NK-92 (cell line): ENCODE data around the gene GPC5.
"Not testable (repeated sequence)": the region's sequence is repeated elsewhere in the genome, so short reads cannot be mapped to it uniquely, and the experiment has no call there.

ENCODE experiments used
- DNase-seq: peaks from one replicate; lab custom pipeline; 2025; ENCODE audit not compliant: unreplicated experiment; lab: John Stamatoyannopoulos, UW

Gene GPC5

DNA sequence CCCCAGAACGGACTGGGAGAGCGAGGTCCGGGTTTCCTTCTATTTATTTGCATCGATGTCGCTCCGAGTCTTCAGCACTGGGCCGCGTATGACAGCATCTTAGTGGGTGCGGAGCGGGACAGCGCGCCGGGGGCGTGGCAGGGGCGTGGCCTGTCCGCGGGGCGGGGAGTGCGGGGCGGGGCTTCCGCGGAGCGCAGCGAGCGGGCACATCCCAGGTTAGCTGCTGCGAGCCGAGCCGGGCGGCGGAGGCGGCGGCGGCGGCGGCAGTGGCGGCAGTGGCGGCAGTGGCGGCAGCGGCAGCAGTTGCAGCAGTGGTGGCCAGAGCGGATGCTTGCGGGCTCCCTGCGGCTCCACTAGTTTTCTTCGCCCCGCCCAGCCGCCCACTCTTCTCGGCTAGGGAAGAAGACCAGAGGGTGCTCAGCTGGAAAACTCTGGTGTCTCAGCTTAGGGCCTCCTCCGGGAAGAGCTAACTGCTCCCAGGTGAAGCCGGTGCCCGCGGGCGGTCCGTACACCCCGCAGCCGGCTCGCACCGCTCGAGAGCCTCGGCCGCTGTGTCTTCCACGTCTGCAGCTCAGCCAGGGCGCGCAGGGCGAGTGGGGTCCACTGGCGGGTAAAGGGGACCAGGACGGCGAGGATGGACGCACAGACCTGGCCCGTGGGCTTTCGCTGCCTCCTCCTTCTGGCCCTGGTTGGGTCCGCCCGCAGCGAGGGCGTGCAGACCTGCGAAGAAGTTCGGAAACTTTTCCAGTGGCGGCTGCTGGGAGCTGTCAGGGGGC is at the start of gene GPC5:
GPC5 (plus strand) TSS at position 209 of the 776 bp plus-strand sequence.
- no peak for DNase-seq

DNA sequence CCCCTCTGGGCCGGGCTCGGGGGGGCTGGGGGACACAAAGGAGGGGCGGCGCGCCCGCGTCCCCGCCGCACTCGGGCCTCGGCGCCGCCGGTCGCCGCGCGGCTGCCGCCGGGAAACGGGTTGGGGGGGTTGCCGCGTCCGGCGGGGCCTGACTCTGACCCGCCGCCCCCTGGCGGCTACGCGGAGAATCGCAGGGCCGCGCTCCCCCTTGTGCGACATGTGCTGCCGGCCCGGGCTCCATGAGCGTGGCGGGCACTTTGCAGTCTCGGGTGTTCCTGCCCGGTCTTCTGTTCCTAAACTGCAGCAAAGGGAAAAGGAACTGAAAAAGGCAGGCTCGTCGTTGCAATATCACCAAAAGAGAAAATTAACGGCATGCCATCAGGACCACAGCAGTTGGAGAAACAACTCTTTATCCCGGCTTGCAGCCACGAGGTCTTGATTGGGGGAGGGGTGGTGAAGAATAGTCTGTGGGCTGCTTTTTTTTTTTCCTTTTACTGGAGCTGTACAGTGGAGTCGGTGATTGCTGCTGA is 49.5 kb upstream of the GPC5 start:
- peak; percentile 14 for DNase-seq

DNA sequence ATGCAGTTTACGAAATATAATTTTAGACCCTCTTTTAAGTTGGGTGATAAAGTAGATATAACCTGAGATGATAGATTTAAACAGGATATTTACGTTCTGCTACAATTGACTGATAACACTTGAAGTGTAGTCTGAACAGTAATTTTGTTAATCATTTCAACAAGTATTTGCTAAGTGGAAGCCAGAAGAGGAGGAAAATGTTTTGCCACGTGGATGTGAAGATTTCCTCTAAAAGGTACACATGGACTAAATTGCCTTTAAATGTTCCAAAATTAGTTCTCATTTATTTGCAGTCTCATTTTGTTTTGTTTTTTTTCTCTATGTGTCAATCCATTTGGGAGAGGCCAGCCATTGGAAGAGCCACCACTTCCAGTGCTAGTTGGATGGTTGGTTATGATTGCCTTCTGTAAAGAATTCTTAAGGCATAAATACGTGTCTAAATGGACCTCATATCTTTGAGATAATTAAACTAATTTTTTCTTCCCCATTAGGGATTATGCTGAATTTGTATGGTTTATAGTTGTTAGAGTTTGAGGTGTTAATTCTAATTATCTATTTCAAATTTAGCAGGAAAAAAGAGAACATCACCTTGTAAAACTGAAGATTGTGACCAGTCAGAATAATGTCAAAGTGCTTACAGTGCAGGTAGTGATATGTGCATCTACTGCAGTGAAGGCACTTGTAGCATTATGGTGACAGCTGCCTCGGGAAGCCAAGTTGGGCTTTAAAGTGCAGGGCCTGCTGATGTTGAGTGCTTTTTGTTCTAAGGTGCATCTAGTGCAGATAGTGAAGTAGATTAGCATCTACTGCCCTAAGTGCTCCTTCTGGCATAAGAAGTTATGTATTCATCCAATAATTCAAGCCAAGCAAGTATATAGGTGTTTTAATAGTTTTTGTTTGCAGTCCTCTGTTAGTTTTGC is 48.2 kb upstream of the GPC5 start:
- no peak for DNase-seq

DNA sequence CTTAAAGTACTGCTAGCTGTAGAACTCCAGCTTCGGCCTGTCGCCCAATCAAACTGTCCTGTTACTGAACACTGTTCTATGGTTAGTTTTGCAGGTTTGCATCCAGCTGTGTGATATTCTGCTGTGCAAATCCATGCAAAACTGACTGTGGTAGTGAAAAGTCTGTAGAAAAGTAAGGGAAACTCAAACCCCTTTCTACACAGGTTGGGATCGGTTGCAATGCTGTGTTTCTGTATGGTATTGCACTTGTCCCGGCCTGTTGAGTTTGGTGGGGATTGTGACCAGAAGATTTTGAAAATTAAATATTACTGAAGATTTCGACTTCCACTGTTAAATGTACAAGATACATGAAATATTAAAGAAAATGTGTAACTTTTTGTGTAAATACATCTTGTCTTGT is 47.3 kb upstream of the GPC5 start:
- no peak for DNase-seq

DNA sequence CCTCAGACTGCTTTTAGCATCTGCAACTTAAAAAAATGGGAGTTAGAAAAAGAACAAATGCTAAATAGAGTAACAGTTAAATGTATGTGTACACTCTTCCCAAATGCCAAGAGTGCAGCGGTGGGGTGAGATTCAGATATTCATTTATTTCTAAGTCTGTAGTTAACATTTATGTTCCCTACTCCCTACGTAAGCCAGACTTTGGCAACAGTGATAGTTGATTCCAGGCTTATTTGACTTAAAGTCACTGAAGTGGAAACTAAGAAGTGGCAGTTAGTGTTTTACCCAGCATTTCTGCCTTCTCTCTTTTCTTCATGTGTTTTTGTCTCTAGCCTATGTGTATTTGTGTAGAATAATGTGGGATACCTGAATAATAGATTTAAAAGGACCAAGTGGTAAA is 46.4 kb upstream of the GPC5 start:
- DNase-seq, result no peak

DNA sequence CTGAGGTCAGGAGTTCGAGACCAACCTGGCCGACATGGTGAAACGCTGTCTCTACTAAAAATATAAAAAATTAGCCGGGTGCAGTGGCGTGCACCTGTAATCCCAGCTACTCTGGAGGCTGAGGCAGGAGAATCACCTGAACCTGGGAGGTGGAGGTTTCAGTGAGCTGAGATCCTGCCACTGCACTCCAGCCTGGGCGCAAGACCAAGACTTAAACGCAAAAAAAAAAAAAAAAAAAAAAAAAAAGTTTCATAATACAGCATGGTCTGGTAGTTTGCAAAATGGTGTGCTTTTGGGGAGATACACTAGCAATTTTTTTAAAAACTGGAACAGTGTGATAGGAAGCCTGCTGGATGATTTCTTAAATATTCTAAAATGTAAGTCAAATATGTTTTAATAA is 45.5 kb upstream of the GPC5 start:
- not testable (repeated sequence) for DNase-seq

DNA sequence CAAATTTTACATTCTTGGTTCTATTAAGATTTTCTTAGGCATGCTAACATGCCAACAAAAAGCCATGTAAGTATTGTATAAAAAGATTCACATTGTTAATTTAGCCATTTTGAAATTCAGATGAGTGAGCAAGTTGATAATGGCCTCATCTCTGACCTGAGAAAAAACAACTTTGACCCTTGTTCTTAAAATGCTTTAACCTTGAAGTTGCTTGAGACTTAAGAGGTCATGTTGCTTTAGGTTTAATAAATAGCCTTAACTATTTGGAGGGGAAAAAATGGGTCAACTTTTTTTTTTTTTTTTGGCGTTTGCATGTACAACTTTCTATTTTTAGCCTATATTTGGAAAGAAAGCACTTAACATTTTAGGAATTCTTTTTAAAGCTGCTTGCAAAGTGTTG is 44.9 kb upstream of the GPC5 start:
- no peak for DNase-seq

DNA sequence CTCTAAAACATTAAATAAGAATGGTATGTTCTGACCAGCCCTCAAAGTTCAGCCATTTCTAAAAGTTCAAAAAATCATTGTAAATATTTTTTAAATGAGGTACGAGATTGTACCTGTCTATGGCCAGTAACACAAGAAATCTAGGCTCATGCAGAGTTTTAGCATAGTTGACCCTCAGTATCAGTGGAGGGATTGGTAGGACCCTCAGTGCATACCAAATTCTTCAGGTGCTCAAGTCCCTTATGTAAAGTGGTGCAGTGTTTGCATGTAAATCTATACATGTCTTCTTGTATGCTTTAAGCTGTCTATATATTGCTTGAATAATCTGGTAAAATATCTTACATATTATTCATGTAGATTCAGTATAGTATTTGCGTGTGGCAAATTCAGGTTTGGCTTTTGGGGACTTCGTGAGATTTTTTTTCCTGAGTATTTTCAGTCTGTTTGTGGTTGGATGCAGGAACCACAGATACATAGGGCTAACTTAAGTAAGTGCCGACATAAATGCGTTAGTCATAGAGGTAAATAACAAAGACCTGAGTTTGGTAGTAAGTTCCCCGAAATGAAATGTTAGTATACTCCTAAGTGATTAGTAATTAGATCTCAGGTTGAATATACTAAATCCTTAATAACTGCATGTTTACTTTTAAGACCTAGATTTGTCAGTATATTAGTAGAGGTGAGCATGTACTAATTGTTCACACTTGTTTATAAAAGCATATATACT is 43.2 kb upstream of the GPC5 start:
- DNase-seq, result no peak

DNA sequence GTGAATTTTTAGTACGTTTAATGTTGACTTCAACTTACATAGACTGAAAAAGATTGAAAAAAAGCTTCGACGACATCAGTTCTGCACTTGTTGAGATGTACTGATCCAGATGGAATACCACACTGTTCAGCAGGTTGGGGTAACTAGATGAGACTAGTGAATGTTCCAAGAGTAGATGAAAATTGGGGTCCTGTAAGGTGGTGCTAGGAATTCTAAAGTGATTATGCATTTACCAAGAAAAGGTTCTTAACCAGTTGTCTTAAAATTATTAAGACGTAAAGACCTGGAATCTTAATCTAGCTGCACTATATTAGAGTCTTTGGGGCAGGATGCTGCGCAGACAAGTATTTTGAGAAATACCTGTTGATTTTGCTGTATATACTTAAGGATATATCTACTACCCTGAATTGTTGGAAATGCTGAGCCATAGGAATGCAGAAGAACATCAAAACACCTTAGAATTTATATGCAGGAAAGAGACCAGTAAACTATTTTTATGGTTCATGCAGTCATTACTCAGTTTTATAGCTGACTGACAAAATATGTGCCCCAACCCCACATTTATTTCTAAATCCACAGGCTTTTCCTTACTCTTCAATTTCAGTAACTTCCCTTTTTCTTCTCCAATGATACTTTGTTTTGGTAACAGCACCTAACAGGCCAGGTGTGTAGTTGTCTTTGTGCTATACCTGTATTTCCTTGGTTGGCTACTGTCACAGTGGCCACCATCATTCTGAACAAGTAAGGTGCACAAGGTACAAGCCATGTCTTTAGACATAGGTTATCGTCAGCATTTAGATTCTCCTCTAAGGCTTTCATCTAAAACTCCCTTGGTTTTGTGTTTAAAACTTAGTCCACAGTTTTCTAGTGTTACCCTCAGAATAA is 42.4 kb upstream of the GPC5 start:
- no peak for DNase-seq

DNA sequence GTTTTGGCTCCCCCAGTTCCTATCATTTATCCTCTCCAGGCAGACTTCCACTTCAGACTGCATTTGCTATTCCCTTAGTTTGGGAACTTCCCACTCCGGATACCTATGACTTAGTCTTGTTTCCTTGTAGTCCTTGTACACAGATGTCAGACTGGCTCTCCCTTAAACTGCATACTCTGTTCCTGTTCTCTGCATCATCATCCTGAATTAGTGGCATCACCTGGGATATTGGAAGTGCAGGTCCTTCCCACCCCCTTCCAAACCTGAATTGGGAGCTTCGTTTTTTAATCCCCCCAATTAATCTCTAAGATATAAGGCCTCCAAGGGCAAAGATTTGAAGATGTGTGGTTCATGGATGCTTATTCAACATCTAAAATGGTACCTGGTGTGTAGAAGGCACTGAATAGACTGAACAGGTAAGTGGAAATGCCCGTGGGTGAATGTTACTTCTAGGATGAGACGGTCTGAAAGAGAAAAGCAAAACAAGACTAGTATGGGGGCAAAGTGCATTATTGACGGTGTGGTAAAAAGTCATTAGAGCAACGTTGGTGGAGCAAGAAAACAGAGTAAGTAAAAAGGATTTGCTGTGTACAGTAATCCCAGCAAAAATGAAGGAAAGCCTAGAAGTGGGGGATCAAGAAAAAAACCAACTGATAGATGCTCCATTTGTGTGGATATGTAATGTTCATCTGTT is 41.4 kb upstream of the GPC5 start:
- no peak for DNase-seq

DNA sequence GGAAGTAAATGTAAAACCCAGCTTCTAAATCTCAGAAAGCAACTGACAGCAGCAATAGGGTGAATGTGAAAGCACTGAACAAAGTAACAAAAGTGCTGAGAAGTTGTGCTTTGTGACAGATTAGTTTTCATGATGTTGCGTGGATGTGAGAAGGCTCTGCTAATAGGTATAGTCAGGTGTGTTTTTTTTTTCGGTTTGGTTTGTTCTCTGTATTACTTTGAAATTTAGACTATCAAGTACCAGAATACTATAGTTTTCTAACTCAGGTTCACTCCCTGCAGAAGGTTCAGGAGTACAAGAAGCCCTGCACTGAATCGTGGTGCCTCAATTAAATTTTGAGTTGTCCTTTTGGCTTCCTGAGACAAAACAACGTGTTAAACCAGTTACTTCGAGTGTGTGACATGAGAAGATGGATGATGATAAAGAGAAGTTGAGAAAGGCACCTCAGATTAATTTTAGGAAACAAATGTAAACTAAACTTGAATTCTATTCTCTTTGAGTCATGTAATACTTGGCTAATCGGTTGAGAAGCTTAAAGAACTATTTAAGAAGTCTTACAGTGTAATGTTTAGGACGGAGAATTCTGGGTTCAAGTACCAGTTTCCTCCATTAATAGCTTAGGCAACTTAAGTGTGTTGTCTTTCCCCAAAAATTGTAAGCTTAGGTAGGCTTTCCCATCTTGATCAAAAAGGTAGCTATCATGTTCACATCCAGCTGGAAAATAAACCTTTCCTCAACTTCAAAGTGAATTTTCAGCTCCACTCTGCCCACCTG is 40.6 kb upstream of the GPC5 start:
- no peak for DNase-seq

DNA sequence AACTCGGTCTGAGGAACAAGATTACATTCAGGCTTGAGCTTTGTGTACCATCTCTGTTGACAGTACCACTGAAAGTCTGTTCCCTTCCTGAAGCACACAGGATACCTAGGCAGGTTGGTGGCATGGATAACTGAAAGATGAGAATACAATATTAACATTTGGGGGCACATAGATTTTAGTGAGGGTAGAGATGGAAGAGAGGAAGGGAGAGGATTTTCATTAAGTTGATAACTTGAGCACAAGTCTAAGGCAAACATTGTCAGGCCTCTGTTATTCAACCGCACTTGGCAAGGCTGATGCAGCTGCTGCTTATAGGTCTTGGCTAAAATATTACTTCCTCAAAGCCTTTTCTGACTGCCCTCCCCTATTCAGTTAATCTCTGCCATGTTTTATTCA is 40.0 kb upstream of the GPC5 start:
- no peak for DNase-seq

DNA sequence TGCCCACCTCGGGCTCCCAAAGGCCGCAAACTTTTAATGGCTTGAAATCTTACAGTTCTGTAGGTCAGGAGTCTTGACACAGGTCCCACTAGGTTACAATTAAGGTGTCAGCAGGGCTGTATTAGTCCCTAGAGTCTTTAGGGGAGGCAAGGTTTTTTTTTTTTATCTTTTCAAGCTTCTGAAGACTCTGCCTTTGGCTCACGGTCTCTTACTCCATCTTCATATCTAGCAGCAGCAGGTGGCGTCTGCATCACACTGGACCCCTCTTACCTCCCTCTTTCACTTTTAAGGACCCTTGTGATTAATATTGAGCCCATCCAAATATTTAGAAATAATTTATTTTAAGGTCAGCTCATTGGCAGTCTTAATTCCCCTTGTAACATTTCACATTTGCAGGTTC is 39.3 kb upstream of the GPC5 start:
- no peak for DNase-seq

DNA sequence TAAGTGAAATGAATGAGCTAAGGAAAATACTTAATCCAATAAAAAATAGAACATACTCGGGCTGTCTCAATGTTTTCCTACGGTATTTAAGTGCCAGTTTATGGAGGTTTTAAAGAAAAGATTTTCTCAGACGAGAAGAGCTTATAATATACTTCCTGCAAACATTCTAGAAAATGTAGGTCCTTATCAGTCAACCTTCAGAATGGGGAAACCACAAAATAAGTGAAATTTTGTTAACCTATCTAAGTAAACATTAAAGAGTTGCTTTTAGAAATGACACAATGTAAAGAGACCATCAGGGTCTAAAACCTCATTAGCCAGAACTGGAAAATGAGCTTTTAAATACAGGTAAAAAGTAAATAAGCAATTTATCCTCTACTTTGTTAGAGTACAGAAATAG is 38.8 kb upstream of the GPC5 start:
- DNase-seq, result no peak

DNA sequence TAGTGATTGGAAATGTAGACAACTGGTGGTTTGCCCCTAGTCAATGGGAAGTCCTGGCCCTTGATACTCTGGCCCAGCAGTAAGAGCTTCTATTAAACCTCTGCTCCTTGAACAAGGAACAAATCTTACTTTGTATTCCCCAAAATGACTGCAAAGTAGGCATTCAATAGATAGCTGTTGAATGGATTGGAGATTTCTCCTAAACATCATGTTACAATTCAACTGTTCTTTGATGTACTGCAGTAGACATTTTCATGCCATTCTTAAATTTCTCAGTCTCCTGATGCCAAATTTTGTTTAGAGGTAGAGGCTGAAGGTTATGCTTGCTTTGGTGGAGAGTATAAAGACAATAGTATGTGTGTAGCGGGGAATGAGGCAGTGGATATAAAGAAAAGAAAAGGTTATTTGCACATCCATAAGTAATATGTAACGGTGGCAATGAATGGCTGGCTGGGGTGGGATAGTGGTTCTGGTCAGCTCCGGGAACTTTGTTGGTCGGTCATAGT is 38.1 kb upstream of the GPC5 start:
- no peak for DNase-seq

DNA sequence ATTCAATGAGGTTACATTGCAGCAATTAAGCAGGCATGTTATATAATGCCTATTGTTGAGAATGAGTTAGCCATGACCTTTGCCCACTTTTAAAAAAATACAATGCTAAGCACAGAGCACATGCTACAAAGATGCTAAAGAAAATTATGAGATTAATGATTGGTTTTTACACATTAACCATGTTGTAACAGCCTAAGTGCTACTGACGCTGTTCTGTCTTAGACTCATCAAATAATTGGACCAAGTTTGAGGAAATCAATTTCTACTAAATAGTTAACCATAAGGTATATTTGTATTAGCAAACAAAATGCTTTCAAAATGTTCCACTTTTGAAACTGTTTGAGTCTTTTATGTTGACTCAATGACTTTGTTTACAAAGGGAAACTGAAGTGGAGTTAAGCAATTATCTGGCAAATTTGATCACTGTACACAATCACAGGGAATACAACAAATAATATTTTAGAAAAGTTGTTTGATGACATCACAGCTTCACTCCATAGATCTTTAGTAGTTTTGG is 36.6 kb upstream of the GPC5 start:
- DNase-seq, result no peak

DNA sequence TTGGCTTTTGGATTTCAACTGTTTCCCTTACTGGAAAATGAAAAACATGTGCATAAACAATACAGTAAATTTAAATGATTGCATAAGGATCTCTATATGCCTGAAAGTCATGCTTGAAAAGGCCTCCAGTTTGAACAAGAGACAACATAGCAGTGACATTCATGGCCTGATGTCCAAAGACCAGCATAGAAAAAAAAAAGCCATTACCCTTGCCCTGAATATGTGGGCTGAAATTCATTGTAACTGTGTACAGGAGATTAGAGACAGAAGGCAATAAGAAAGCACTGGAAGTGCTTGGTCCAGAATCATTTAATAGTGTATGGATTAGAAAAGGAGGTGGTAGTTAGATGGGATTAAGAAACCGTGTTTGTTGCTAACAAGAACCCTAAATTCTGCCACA is 35.5 kb upstream of the GPC5 start:
- DNase-seq, result no peak

DNA sequence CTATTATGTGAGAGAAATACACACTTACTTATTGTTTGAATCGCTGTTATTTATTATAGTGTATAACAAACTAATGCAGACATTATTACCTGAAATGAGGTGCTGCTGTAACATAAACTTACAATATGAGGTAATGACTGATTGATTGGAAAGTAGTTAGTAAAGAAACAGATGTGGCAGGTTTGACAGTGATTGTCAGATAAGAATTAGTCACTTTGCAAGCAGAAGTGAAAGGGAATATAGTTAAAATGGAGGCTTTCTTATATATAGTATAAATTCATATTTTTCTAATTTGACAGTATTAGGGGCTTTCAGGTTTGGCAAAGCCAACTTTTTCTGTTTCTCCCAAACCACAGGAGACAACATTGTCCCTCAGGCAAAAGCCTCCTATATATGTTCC is 30.3 kb upstream of the GPC5 start:
- DNase-seq, result no peak
